Spinal cord (tissue), 10 donors: ENCODE measurements around the gene LGALS1. TPM values are rescaled to one million over a fixed set of nuclear protein-coding genes. Genes with fewer than 3 reads are reported as not detected.
"Not testable (repeated sequence)": the region's sequence is repeated elsewhere in the genome, so short reads cannot be mapped to it uniquely, and the experiment has no call there.

Experiments
- DNase-seq, 6 donors: peaks; one replicate each; pipeline versions ENCODE4 v3.0.0 to v3.0.0-alpha.2; 2013 to 2015; ENCODE audit warnings: low spot score in 6 of 6, low read depth in 4 of 6
- H3K27ac ChIP-seq: one replicate; pipeline ENCODE4 v1.5.1; 2013; ENCODE audit warnings: low read depth, low read length, control low read depth
- H3K27me3 ChIP-seq: one replicate; pipeline ENCODE4 v1.6.1; 2013; ENCODE audit warnings: low read length; ENCODE audit not compliant: control insufficient read depth, insufficient read depth
- H3K36me3 ChIP-seq: one replicate; pipeline ENCODE4 v1.6.1; 2013; ENCODE audit warnings: low read length; ENCODE audit not compliant: control insufficient read depth, insufficient read depth
- H3K4me1 ChIP-seq: one replicate; pipeline ENCODE4 v1.6.1; 2013; ENCODE audit warnings: low read length; ENCODE audit not compliant: control insufficient read depth, insufficient read depth
- H3K4me3 ChIP-seq: one replicate; pipeline ENCODE4 v1.5.1; 2013; ENCODE audit warnings: low read depth, low read length, control low read depth
- H3K9me3 ChIP-seq: one replicate; pipeline ENCODE4 v1.6.1; 2013; ENCODE audit warnings: low read length; ENCODE audit not compliant: control insufficient read depth, insufficient read depth
- WGBS: methylation state at CpG from one replicate; pipeline ENCODE4 v1.1.5; 2013; ENCODE audit warnings: missing lambda C conversion rate; ENCODE audit not compliant: insufficient coverage; 5-methylcytosine and 5-hydroxymethylcytosine counted together
- polyA plus RNA-seq, 2 donors: library from polyadenylated mRNA; unstranded; fragments of 120-200 nt; gene quantifications; one replicate each; pipeline ENCODE4 v1.2.1, GENCODE V29; 2013; ENCODE audit not compliant: insufficient read length in 2 of 2
- total RNA-seq, 2 donors: library from RNA; depleted of rRNA in 1 of 2; stranded (reverse); fragments of 120-200 nt in 1 of 2; fragments of >200 nt in 1 of 2; gene quantifications; one replicate each; pipeline versions ENCODE4 v1.2.3 to v1.2.4, GENCODE V29; 2013 to 2014
- donor health status: healthy.

The LGALS1 gene
- total and polyA plus RNA-seq, 4 donors: 373 to 1,031 (median 582) TPM

GRCh38 chr22:37711490-37711889 is 36.1 kb downstream of the LGALS1 start:
- H3K4me3 ChIP-seq: no peak overlapping the region
- H3K27me3 ChIP-seq: no peaks in the 10 kb centered on the region
- WGBS: 92% methylated on average over 4 of the region's 10 CpGs
- DNase-seq: no peak
- peaks cover 60% of the 10 kb centered on the region for H3K36me3 ChIP-seq
- no peaks in the 10 kb centered on the region for H3K9me3 ChIP-seq
- H3K27ac ChIP-seq: no peak overlapping the region
- H3K4me1 ChIP-seq: peaks cover 5% of the 10 kb centered on the region

GRCh38 chr22:37713761-37714160 is 38.3 kb downstream of the LGALS1 start:
- peaks cover 3% of the 10 kb centered on the region for H3K4me1 ChIP-seq
- WGBS: 93% methylated on average over 5 of the region's 7 CpGs
- H3K36me3 ChIP-seq: peaks cover 55% of the 10 kb centered on the region
- H3K27me3 ChIP-seq: no peaks in the 10 kb centered on the region
- no peak overlapping the region for H3K4me3 ChIP-seq
- no peak overlapping the region for H3K27ac ChIP-seq
- no peaks in the 10 kb centered on the region for H3K9me3 ChIP-seq
- DNase-seq: no peak

GRCh38 chr22:37714634-37715033 is 39.2 kb downstream of the LGALS1 start:
- Histone ChIP-seq H3K27me3 (no peaks in the 10 kb centered on the region), H3K27ac (no peak overlapping the region), H3K36me3 (peaks cover 52% of the 10 kb centered on the region), H3K4me1 (no peaks in the 10 kb centered on the region), H3K4me3 (no peak overlapping the region), H3K9me3 (no peaks in the 10 kb centered on the region)
- DNase-seq: no peak
- WGBS: 63% methylated on average over 1 of the region's 2 CpGs

- Histone ChIP-seq H3K4me1 (no peaks in the 10 kb centered on the region), H3K36me3 (peaks cover 47% of the 10 kb centered on the region), H3K4me3 (no peak overlapping the region), H3K27me3 (no peaks in the 10 kb centered on the region), H3K27ac (no peak overlapping the region), H3K9me3 (no peaks in the 10 kb centered on the region)
- 100% methylated on average over 1 of the region's 7 CpGs for WGBS
- DNase-seq: no peak
These were observed 40.3 kb downstream of the LGALS1 start for GRCh38 chr22:37715760-37716159.

- DNase-seq: no peak
- Histone ChIP-seq H3K27ac (no peak overlapping the region), H3K4me3 (no peak overlapping the region), H3K9me3 (no peaks in the 10 kb centered on the region), H3K4me1 (no peaks in the 10 kb centered on the region), H3K36me3 (peaks cover 52% of the 10 kb centered on the region), H3K27me3 (no peaks in the 10 kb centered on the region)
- WGBS: 94% methylated on average over 9 of the region's 9 CpGs
These were observed 41.3 kb downstream of the LGALS1 start for GRCh38 chr22:37716708-37717107.

- not testable (repeated sequence) for DNase-seq, H3K4me1 ChIP-seq, H3K9me3 ChIP-seq, H3K27ac ChIP-seq, H3K4me3 ChIP-seq, H3K27me3 ChIP-seq
- H3K36me3 ChIP-seq: peaks cover 52% of the 10 kb centered on the region
- 18% methylated on average over 4 of the region's 7 CpGs for WGBS
These were observed 41.8 kb downstream of the LGALS1 start for GRCh38 chr22:37717235-37717634.

- H3K27me3 ChIP-seq, H3K9me3 ChIP-seq, H3K4me3 ChIP-seq, DNase-seq, H3K4me1 ChIP-seq, H3K27ac ChIP-seq: not testable (repeated sequence)
- H3K36me3 ChIP-seq: peaks cover 52% of the 10 kb centered on the region
- 93% methylated on average over 38 of the region's 38 CpGs for WGBS
These were observed 42.4 kb downstream of the LGALS1 start for GRCh38 chr22:37717746-37718305.

- DNase-seq: no peak
- WGBS: 90% methylated on average over 19 of the region's 25 CpGs
- H3K9me3 ChIP-seq: no peaks in the 10 kb centered on the region
- no peaks in the 10 kb centered on the region for H3K4me1 ChIP-seq
- peaks cover 45% of the 10 kb centered on the region for H3K36me3 ChIP-seq
- no peaks in the 10 kb centered on the region for H3K27me3 ChIP-seq
- no peak overlapping the region for H3K4me3 ChIP-seq
- H3K27ac ChIP-seq: no peak overlapping the region
These were observed 50.3 kb downstream of the LGALS1 start for GRCh38 chr22:37725551-37726240.

- DNase-seq: no peak
- Histone ChIP-seq H3K4me1 (no peaks in the 10 kb centered on the region), H3K9me3 (no peaks in the 10 kb centered on the region), H3K4me3 (no peak overlapping the region), H3K27me3 (no peaks in the 10 kb centered on the region), H3K36me3 (peaks cover 41% of the 10 kb centered on the region), H3K27ac (no peak overlapping the region)
- 90% methylated on average over 20 of the region's 20 CpGs for WGBS
These were observed 50.9 kb downstream of the LGALS1 start for GRCh38 chr22:37726241-37726887.

GRCh38 chr22:37728620-37729019 is 53.2 kb downstream of the LGALS1 start:
- DNase-seq: no peak
- WGBS: 100% methylated on average over 1 of the region's 1 CpG

More at GRCh38 chr22:37728620-37729019, 53.2 kb downstream of the LGALS1 start:
- Histone ChIP-seq H3K4me3 (no peak overlapping the region), H3K9me3 (no peaks in the 10 kb centered on the region), H3K27ac (no peak overlapping the region), H3K36me3 (peaks cover 40% of the 10 kb centered on the region), H3K4me1 (no peaks in the 10 kb centered on the region), H3K27me3 (no peaks in the 10 kb centered on the region)
